OCI-LY3 (cell line): Measurements from ENCODE around the gene ACRBP.
A peak's percentile ranks its signal among the peaks of the same experiment; 100 is the strongest.

Experiments
- H2AFZ ChIP-seq: fragments of 200-600, 300-600 bp; shearing (Covaris generic); 2 replicates; pipeline ENCODE4 v1.6.0; 2014; ENCODE audit warnings: antibody characterized with exemption, low read depth, low read length
- H3K27ac ChIP-seq: fragments of 200-600, 300-600 bp; sonication (generic); 2 replicates; pipeline ENCODE4 v1.5.1; 2014; ENCODE audit warnings: mild to moderate bottlenecking, low read length, moderate library complexity, mixed read lengths
- H3K27me3 ChIP-seq: fragments of 200-600, 300-600 bp; sonication (generic); 2 replicates; pipeline ENCODE4 v1.6.1; 2014; ENCODE audit warnings: low read depth, low read length, mixed read lengths
- H3K36me3 ChIP-seq: fragments of 200-600, 300-600 bp; sonication (generic); replicated peaks from 2 replicates; pipeline ENCODE3; 2014; ENCODE audit warnings: low read depth, low read length, mixed read lengths
- H3K4me1 ChIP-seq: fragments of 300-600, 200-600 bp; sonication (generic); 2 replicates; pipeline ENCODE4 v1.6.1; 2014; ENCODE audit warnings: low read length, mixed read lengths
- H3K4me2 ChIP-seq: fragments of 200-600, 300-600 bp; sonication (generic); 2 replicates; pipeline ENCODE4 v1.6.1; 2014; ENCODE audit warnings: low read length, mixed read lengths
- H3K4me3 ChIP-seq: fragments of 300-600, 200-600 bp; sonication (generic); 2 replicates; pipeline ENCODE4 v1.5.1; 2014; ENCODE audit warnings: antibody characterized with exemption, mild to moderate bottlenecking, low read length, moderate library complexity
- H3K79me2 ChIP-seq: fragments of 300-600, 200-600 bp; shearing (Covaris generic); 2 replicates; pipeline ENCODE4 v1.6.1; 2014; ENCODE audit warnings: mild to moderate bottlenecking, low read length, mixed read lengths
- H3K9ac ChIP-seq: fragments of 300-600, 200-600 bp; shearing (Covaris generic); 2 replicates; pipeline ENCODE4 v1.6.0; 2014; ENCODE audit warnings: mild to moderate bottlenecking, low read length, moderate library complexity
- H3K9me3 ChIP-seq: fragments of 200-600, 300-600 bp; shearing (Covaris generic); 2 replicates; pipeline ENCODE4 v1.6.1; 2014; ENCODE audit warnings: low read length, mixed read lengths; ENCODE audit not compliant: insufficient read depth
- H4K20me1 ChIP-seq: fragments of 200-600, 300-600 bp; sonication (generic); 2 replicates; pipeline ENCODE4 v1.6.1; 2016; ENCODE audit warnings: low read length, mixed read lengths; ENCODE audit not compliant: insufficient read depth
- CTCF ChIP-seq: fragments of 200-600, 300-600 bp; sonication (generic); IDR thresholded peaks from 2 replicates; pipeline ENCODE4 v1.5.1; 2014; ENCODE audit warnings: antibody characterized with exemption, low read length, low read depth
- EZH2phosphoT487 ChIP-seq: fragments of 200-600 bp; shearing (Covaris generic); IDR thresholded peaks from 2 replicates; pipeline ENCODE4 v1.6.1; 2018; ENCODE audit warnings: antibody characterized with exemption, mixed run types, low read depth

Gene ACRBP

GRCh38 chr12:6626654-6627283, 20.5 kb downstream of the ACRBP start:
- Histone ChIP-seq H2AFZ (no peak overlapping the region), H3K9ac (no peak overlapping the region), H3K27ac (no peak overlapping the region), H3K36me3 (no peaks in the 10 kb centered on the region), H3K79me2 (no peaks in the 10 kb centered on the region), H3K4me3 (peak overlapping the region; percentile 61), H3K4me2 (peak overlapping the region; percentile 47), H3K27me3 (no peaks in the 10 kb centered on the region), H4K20me1 (no peaks in the 10 kb centered on the region), H3K9me3 (no peaks in the 10 kb centered on the region), H3K4me1 (peaks cover 27% of the 10 kb centered on the region)
- no peak for TF ChIP-seq EZH2phosphoT487
- TF ChIP-seq CTCF, result no peak

GRCh38 chr12:6620885-6621274, 26.4 kb downstream of the ACRBP start:
- no peak overlapping the region for H3K27ac ChIP-seq
- H3K9ac ChIP-seq, result no peak overlapping the region
- no peaks in the 10 kb centered on the region for H3K36me3 ChIP-seq
- no peak overlapping the region for H3K4me2 ChIP-seq
- H3K27me3 ChIP-seq, result no peaks in the 10 kb centered on the region
- TF ChIP-seq EZH2phosphoT487 (no peak), CTCF (no peak)
- H3K79me2 ChIP-seq, result no peaks in the 10 kb centered on the region
- no peak overlapping the region for H3K4me3 ChIP-seq
- H3K4me1 ChIP-seq, result no peaks in the 10 kb centered on the region; the same call in 1 of the 2 replicates
- no peaks in the 10 kb centered on the region for H3K9me3 ChIP-seq
- no peaks in the 10 kb centered on the region for H4K20me1 ChIP-seq
- H2AFZ ChIP-seq, result no peak overlapping the region

GRCh38 chr12:6620137-6620884, 26.9 kb downstream of the ACRBP start:
- Histone ChIP-seq H4K20me1 (no peaks in the 10 kb centered on the region), H3K4me2 (no peak overlapping the region), H3K9me3 (no peaks in the 10 kb centered on the region), H3K27ac (no peak overlapping the region), H3K9ac (no peak overlapping the region), H3K4me1 (no peaks in the 10 kb centered on the region; the same call in 1 of the 2 replicates), H2AFZ (no peak overlapping the region), H3K79me2 (no peaks in the 10 kb centered on the region), H3K36me3 (no peaks in the 10 kb centered on the region), H3K4me3 (no peak overlapping the region), H3K27me3 (no peaks in the 10 kb centered on the region)
- no peak for TF ChIP-seq CTCF
- TF ChIP-seq EZH2phosphoT487, result no peak

GRCh38 chr12:6618483-6619225, 28.6 kb downstream of the ACRBP start:
- Histone ChIP-seq H3K4me2 (no peak overlapping the region), H3K9me3 (no peaks in the 10 kb centered on the region), H2AFZ (no peak overlapping the region), H3K27ac (no peak overlapping the region), H4K20me1 (no peaks in the 10 kb centered on the region), H3K4me3 (no peak overlapping the region), H3K36me3 (no peaks in the 10 kb centered on the region), H3K9ac (no peak overlapping the region), H3K79me2 (no peaks in the 10 kb centered on the region), H3K4me1 (no peaks in the 10 kb centered on the region; the same call in 1 of the 2 replicates), H3K27me3 (no peaks in the 10 kb centered on the region)
- TF ChIP-seq EZH2phosphoT487 (no peak), CTCF (no peak)
